Measurements from ENCODE around the gene PRG3. TPM values are rescaled to one million over a fixed set of nuclear protein-coding genes. Genes with fewer than 3 reads are reported as not detected.

Gene PRG3
- total and polyA plus RNA-seq, 2 experiments from 2014 or later: not detected

DNA sequence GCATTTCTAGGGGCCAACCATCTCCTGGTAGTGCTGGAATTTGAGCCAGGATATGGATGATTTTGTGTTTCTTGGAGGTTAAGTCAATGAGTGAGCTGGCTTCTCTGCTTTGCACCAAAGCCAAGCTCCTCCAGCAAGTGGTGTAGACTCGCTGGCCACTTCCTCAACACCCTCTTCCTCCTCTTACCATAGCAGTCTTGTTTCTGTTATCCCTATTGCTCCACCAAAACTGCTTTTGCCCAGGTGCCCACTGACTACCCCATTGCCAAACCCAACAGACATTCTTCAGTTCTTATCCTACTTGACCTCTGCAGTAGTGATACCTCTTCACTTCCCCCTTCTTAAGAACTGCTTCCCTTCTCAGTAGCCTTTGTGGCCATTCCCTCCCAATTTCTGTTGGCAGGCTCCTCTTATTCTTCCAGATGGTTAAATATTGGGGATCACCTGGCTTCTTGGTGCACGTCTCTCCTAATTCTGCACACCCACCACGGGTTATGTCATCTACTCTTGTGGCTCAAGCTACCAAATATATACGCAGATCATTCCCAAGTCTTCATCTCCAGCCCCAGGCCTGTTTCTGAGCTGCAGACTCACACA is 16.5 kb upstream of the PRG3 start:
- H2AFZ ChIP-seq: no peak overlapping the region
- H3K4me2 ChIP-seq: no peak overlapping the region
- H4K20me1 ChIP-seq (ENCODE audit: insufficient read depth, poor library complexity, severe bottlenecking): no peaks in the 10 kb centered on the region
- no peaks in the 10 kb centered on the region for H3K36me3 ChIP-seq (replicated peaks; ENCODE audit: insufficient read depth, low read depth)
- TF ChIP-seq CTCF (IDR thresholded peaks at IDR 0.05; ENCODE audit: poor library complexity) (no peak), EZH2 (IDR thresholded peaks at IDR 0.05; ENCODE audit: borderline replicate concordance) (no peak), EZH2phosphoT487 (IDR thresholded peaks at IDR 0.05; ENCODE audit: low read depth, severe bottlenecking, unreplicated experiment) (no peak)
- no peaks in the 10 kb centered on the region for H3K9me2 ChIP-seq (replicated peaks; ENCODE audit: insufficient read depth)
- DNase-seq (ENCODE audit: low spot score): no peak
- peaks cover 10% of the 10 kb centered on the region for H3K27me3 ChIP-seq
- H3K9me3 ChIP-seq (ENCODE audit: low read depth): no peaks in the 10 kb centered on the region
- no peaks in the 10 kb centered on the region for H3K79me2 ChIP-seq
- 90% methylated on average over 4 of the region's 4 CpGs for WGBS (ENCODE audit: low lambda C conversion rate, missing lambda C conversion rate)
- H3K4me1 ChIP-seq (ENCODE audit: insufficient read depth): no peaks in the 10 kb centered on the region
- no peak overlapping the region for H3K4me3 ChIP-seq
- H3K27ac ChIP-seq: no peak overlapping the region

GRCh38 chr11:57396744-57397143 is 15.8 kb upstream of the PRG3 start:
- H3K27ac ChIP-seq: no peak overlapping the region
- 75% methylated on average over 2 of the region's 2 CpGs for WGBS (ENCODE audit: low lambda C conversion rate, missing lambda C conversion rate)
- H4K20me1 ChIP-seq (ENCODE audit: insufficient read depth, poor library complexity, severe bottlenecking): no peaks in the 10 kb centered on the region
- H3K9me3 ChIP-seq (ENCODE audit: low read depth): no peaks in the 10 kb centered on the region
- H2AFZ ChIP-seq: no peak overlapping the region
- H3K79me2 ChIP-seq: no peaks in the 10 kb centered on the region
- peaks cover 10% of the 10 kb centered on the region for H3K27me3 ChIP-seq
- TF ChIP-seq EZH2phosphoT487 (IDR thresholded peaks at IDR 0.05; ENCODE audit: low read depth, severe bottlenecking, unreplicated experiment) (no peak), EZH2 (IDR thresholded peaks at IDR 0.05; ENCODE audit: borderline replicate concordance) (no peak)
- no peaks in the 10 kb centered on the region for H3K9me2 ChIP-seq (replicated peaks; ENCODE audit: insufficient read depth)
- H3K4me1 ChIP-seq (ENCODE audit: insufficient read depth): no peaks in the 10 kb centered on the region
- DNase-seq (ENCODE audit: low spot score): no peak
- no peak overlapping the region for H3K4me3 ChIP-seq
- no peaks in the 10 kb centered on the region for H3K36me3 ChIP-seq (replicated peaks; ENCODE audit: insufficient read depth, low read depth)
- H3K4me2 ChIP-seq: no peak overlapping the region

GRCh38 chr11:57395905-57396623 is 15.1 kb upstream of the PRG3 start:
- Histone ChIP-seq H3K27me3 (peaks cover 10% of the 10 kb centered on the region), H3K79me2 (no peaks in the 10 kb centered on the region), H4K20me1 (ENCODE audit: insufficient read depth, poor library complexity, severe bottlenecking) (no peaks in the 10 kb centered on the region), H3K4me1 (ENCODE audit: insufficient read depth) (no peaks in the 10 kb centered on the region), H3K4me2 (no peak overlapping the region), H3K36me3 (replicated peaks; ENCODE audit: insufficient read depth, low read depth) (no peaks in the 10 kb centered on the region), H2AFZ (no peak overlapping the region), H3K9me3 (ENCODE audit: low read depth) (no peaks in the 10 kb centered on the region), H3K9me2 (replicated peaks; ENCODE audit: insufficient read depth) (no peaks in the 10 kb centered on the region), H3K27ac (no peak overlapping the region), H3K4me3 (no peak overlapping the region)
- DNase-seq (ENCODE audit: low spot score): no peak
- 83% methylated on average over 11 of the region's 11 CpGs for WGBS (ENCODE audit: low lambda C conversion rate, missing lambda C conversion rate)
- no peak for TF ChIP-seq EZH2phosphoT487 (IDR thresholded peaks at IDR 0.05; ENCODE audit: low read depth, severe bottlenecking, unreplicated experiment)
- TF ChIP-seq CTCF (IDR thresholded peaks at IDR 0.05; ENCODE audit: poor library complexity): no peak
- no peak for TF ChIP-seq EZH2 (IDR thresholded peaks at IDR 0.05; ENCODE audit: borderline replicate concordance)

DNA sequence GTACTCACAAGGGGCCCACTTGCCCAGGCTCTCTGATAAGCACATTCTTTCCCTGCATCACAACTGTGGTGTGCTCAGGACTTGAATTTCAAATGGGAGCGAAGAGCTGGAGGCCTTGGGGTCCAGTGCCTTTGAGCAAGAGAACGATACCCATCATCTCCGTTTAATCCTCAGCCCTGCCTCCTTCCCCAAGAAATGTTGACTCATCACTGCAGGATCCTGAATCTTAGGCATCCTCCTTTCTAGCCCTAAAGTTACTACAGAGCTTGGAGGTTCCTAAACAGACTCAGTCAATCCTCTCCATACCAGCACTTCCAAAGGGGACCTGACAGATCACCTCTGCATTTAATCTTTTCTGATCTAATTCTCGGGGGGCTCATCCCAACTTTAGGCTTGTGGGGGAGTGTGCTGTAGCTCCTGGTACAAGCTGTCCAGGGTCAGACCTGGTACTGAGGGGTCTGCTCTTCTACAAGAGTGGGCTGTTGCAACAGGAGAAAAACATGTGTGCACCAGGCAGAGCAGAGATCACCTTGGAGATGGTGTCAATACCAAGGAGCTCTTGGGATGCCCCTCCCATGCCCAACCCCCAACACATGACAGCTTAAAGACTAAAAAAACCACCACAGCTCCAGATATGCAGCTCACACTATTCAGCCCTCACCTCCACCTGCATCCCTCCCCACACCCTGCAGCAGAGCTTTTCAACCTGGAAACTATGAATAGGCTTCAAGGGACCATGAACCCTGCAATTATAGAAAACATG is 13.4 kb upstream of the PRG3 start:
- no peak overlapping the region for H3K27ac ChIP-seq
- H3K4me2 ChIP-seq: no peak overlapping the region
- TF ChIP-seq EZH2phosphoT487 (IDR thresholded peaks at IDR 0.05; ENCODE audit: low read depth, severe bottlenecking, unreplicated experiment): no peak
- H3K36me3 ChIP-seq (replicated peaks; ENCODE audit: insufficient read depth, low read depth): no peaks in the 10 kb centered on the region
- no peak overlapping the region for H2AFZ ChIP-seq
- 68% methylated on average over 4 of the region's 4 CpGs for WGBS (ENCODE audit: low lambda C conversion rate, missing lambda C conversion rate)
- no peaks in the 10 kb centered on the region for H3K9me3 ChIP-seq (ENCODE audit: low read depth)
- DNase-seq (ENCODE audit: low spot score): no peak
- no peaks in the 10 kb centered on the region for H3K9me2 ChIP-seq (replicated peaks; ENCODE audit: insufficient read depth)
- H3K27me3 ChIP-seq: peaks cover 21% of the 10 kb centered on the region
- H3K4me1 ChIP-seq (ENCODE audit: insufficient read depth): no peaks in the 10 kb centered on the region
- no peak overlapping the region for H3K4me3 ChIP-seq
- H4K20me1 ChIP-seq (ENCODE audit: insufficient read depth, poor library complexity, severe bottlenecking): no peaks in the 10 kb centered on the region
- H3K79me2 ChIP-seq: no peaks in the 10 kb centered on the region

Data from hepatocyte (in vitro differentiated cells).